Psoas muscle (tissue), 8 donors: Measurements from ENCODE around the gene RPTOR. TPM values are rescaled to one million over a fixed set of nuclear protein-coding genes. Genes with fewer than 3 reads are reported as not detected.

Experiments
- ATAC-seq, 4 donors: fragments of 200-7000 bp; cut with Tn5 transposase; one replicate each; pipeline ENCODE4 v1.9.1; 2020; ENCODE audit warnings: moderate library complexity in 3 of 4, mild to moderate bottlenecking in 2 of 4
- DNase-seq, 2 donors: peaks; one replicate each; pipeline ENCODE4 v3.0.0-alpha.2; 2020
- H3K27ac ChIP-seq: fragments of 200-600 bp; one replicate; pipeline ENCODE4 v1.8.0; 2022
- H3K27me3 ChIP-seq, 3 donors: fragments of 200-600 bp in 1 of 3; one replicate each; pipeline versions ENCODE4 v1.6.1 to v1.8.0; 2013 to 2022; ENCODE audit warnings: low read length in 2 of 3, mild to moderate bottlenecking in 2 of 3, moderate library complexity in 1 of 3; ENCODE audit not compliant: insufficient read depth in 3 of 3
- H3K36me3 ChIP-seq, 2 donors: fragments of 200-600 bp in 1 of 2; one replicate each; pipeline versions ENCODE4 v1.6.1 to v1.8.0; 2013 to 2022; ENCODE audit warnings: low read depth in 1 of 2, mild to moderate bottlenecking in 1 of 2, moderate library complexity in 1 of 2; ENCODE audit not compliant: insufficient read depth in 1 of 2
- H3K4me1 ChIP-seq: fragments of 200-600 bp; one replicate; pipeline ENCODE4 v1.8.0; 2022
- H3K4me3 ChIP-seq: fragments of 200-600 bp; one replicate; pipeline ENCODE4 v1.8.0; 2022; ENCODE audit warnings: mild to moderate bottlenecking
- H3K9me3 ChIP-seq: fragments of 200-600 bp; one replicate; pipeline ENCODE4 v1.8.0; 2022
- CTCF ChIP-seq: fragments of 200-600 bp; IDR thresholded peaks from one replicate; pipeline ENCODE4 v1.8.0; 2022; ENCODE audit warnings: antibody characterized with exemption
- WGBS, 3 donors: extraction: QIAGEN DNeasy Blood & Tissue Kit; methylation state at CpG; one replicate each; pipeline versions ENCODE4 v1.1.6 to v1.1.7; 2013; 5-methylcytosine and 5-hydroxymethylcytosine counted together
- intact Hi-C, 2 donors: fragments of 100-400 bp; cut with DNase I; formaldehyde crosslinking; loops; one replicate each; pipeline versions ENCODE4 v1.11.0 to v1.14.2; 2022
- polyA plus RNA-seq, 3 donors: library from polyadenylated mRNA; stranded (reverse); fragments of 200-250 nt; gene quantifications; one replicate each; pipeline ENCODE4 v1.2.3, GENCODE V29; 2013
- total RNA-seq, 4 donors: library from RNA; stranded (reverse); fragmentation: NEBNext Ultra II Directional in 2 of 4; extraction: Animal tissue kit (Norgen Biotek cat#: 25700) in 2 of 4; gene quantifications; one replicate each; pipeline versions ENCODE4 v1.2.1 to v1.2.4, GENCODE V29; 2021 to 2023
- donor health status: healthy with polysubstance abuse.
- donor health status: DM: no; HTN: no; CAD: no; lungs with moderate emphysema.
- donor health status: Bipolar disorder and iron deficiency.
- donor health status: healthy.
- donor health status: DM: yes; HTN: yes; CAD: no.
- donor health status: DM: no; HTN: no; CAD: no.
- donor health status: DM: no; HTN: no; CAD: no.
- donor health status: DM: yes; HTN: yes; CAD: no.

RPTOR gene
- total and polyA plus RNA-seq, 7 donors, result 13.6 to 82.2 (median 32.5) TPM

- H3K36me3 ChIP-seq, result no peaks in the 10 kb centered on the region
- no peak for TF ChIP-seq CTCF
- no peak overlapping the region for H3K4me3 ChIP-seq
- H3K27me3 ChIP-seq, result no peaks in the 10 kb centered on the region
- intact Hi-C loops, result no loop called here
- 79 to 92% (median 86%) methylated on average over 20 of the region's 20 CpGs for WGBS, 3 donors
- peak in 2 of 4 donors; percentile 7 to 17 for ATAC-seq
- H3K9me3 ChIP-seq, result no peaks in the 10 kb centered on the region
- peak in 1 of 2 donors; percentile 41 for DNase-seq
- H3K4me1 ChIP-seq, result no peaks in the 10 kb centered on the region
- H3K27ac ChIP-seq, result no peak overlapping the region
Observed at GRCh38 chr17:80668375-80669148, 123.9 kb downstream of the RPTOR start.

- H3K27me3 ChIP-seq, result no peaks in the 10 kb centered on the region
- no peak overlapping the region for H3K4me3 ChIP-seq
- 78 to 80% (median 78%) methylated on average over 14 of the region's 14 CpGs for WGBS, 3 donors
- intact Hi-C loops, result no loop called here
- H3K27ac ChIP-seq, result no peak overlapping the region
- H3K9me3 ChIP-seq, result no peaks in the 10 kb centered on the region
- no peaks in the 10 kb centered on the region for H3K36me3 ChIP-seq
- DNase-seq (no peak), ATAC-seq (peak in 2 of 4 donors; percentile 34 to 38)
- TF ChIP-seq CTCF, result no peak
- H3K4me1 ChIP-seq, result no peaks in the 10 kb centered on the region
Observed at GRCh38 chr17:80671039-80671824, 126.6 kb downstream of the RPTOR start.

GRCh38 chr17:80671825-80672110, 127.1 kb downstream of the RPTOR start:
- intact Hi-C loops, result no loop called here

GRCh38 chr17:80673152-80673920, 128.7 kb downstream of the RPTOR start:
- ATAC-seq (no peak), DNase-seq (no peak)
- 75 to 81% (median 79%) methylated on average over 14 of the region's 14 CpGs for WGBS, 3 donors
- no peaks in the 10 kb centered on the region for H3K9me3 ChIP-seq
- intact Hi-C loops, result no loop called here
- H3K27me3 ChIP-seq, result no peaks in the 10 kb centered on the region
- no peak overlapping the region for H3K27ac ChIP-seq
- H3K4me1 ChIP-seq, result no peaks in the 10 kb centered on the region
- TF ChIP-seq CTCF, result no peak
- H3K4me3 ChIP-seq, result no peak overlapping the region
- no peaks in the 10 kb centered on the region for H3K36me3 ChIP-seq

More at GRCh38 chr17:80671825-80672110, 127.1 kb downstream of the RPTOR start:
- no peak for DNase-seq
- Histone ChIP-seq H3K36me3 (no peaks in the 10 kb centered on the region), H3K9me3 (no peaks in the 10 kb centered on the region), H3K4me3 (no peak overlapping the region), H3K27ac (no peak overlapping the region), H3K27me3 (no peaks in the 10 kb centered on the region), H3K4me1 (no peaks in the 10 kb centered on the region)
- WGBS, 3 donors, result 76 to 85% (median 78%) methylated on average over 5 of the region's 5 CpGs
- no peak for TF ChIP-seq CTCF
- ATAC-seq, result no peak
